Measurements from ENCODE around the gene ARID2.

The ARID2 gene

GRCh38 chr12:45887544-45887943 lies 158.0 kb downstream of the ARID2 start:
- no peak overlapping the region for H3K4me3 ChIP-seq (ENCODE audit: low read length)
- no peaks in the 10 kb centered on the region for H3K4me1 ChIP-seq (ENCODE audit: control insufficient read depth, insufficient read depth, low read length)
- no peak overlapping the region for H3K27ac ChIP-seq (ENCODE audit: low read depth, low read length)
- peaks cover 3% of the 10 kb centered on the region for H3K36me3 ChIP-seq (ENCODE audit: control insufficient read depth, insufficient read depth, low read length)
- H3K9ac ChIP-seq (ENCODE audit: low read length): no peak overlapping the region
- H3K27me3 ChIP-seq (ENCODE audit: control insufficient read depth, insufficient read depth, low read length): no peaks in the 10 kb centered on the region

DNA sequence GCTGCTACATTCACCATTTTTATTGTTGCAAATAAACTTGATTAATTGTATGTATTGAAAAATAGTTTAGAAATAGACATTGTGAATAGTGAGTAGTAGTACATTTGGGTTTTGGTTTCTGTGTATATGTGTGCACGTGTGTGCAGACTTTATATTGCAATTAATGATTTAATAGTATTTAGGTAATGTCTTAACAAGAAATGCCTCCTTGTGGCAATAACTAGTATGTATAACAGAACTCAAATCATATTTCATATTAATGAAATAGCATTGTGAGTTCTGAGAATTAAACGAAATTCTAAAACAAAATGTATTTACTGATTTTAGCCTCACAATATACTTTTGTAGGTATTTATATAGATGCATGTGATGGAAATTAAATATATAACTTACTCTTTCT lies 160.8 kb downstream of the ARID2 start:
- no peaks in the 10 kb centered on the region for H3K4me1 ChIP-seq (ENCODE audit: control insufficient read depth, insufficient read depth, low read length)
- no peak overlapping the region for H3K27ac ChIP-seq (ENCODE audit: low read depth, low read length)
- peaks cover 10% of the 10 kb centered on the region for H3K36me3 ChIP-seq (ENCODE audit: control insufficient read depth, insufficient read depth, low read length)
- no peaks in the 10 kb centered on the region for H3K27me3 ChIP-seq (ENCODE audit: control insufficient read depth, insufficient read depth, low read length)
- no peak overlapping the region for H3K9ac ChIP-seq (ENCODE audit: low read length)
- no peak overlapping the region for H3K4me3 ChIP-seq (ENCODE audit: low read length)

- H3K27ac ChIP-seq (ENCODE audit: low read depth, low read length): no peak overlapping the region
- H3K36me3 ChIP-seq (ENCODE audit: control insufficient read depth, insufficient read depth, low read length): peaks cover 12% of the 10 kb centered on the region
- no peaks in the 10 kb centered on the region for H3K27me3 ChIP-seq (ENCODE audit: control insufficient read depth, insufficient read depth, low read length)
- no peak overlapping the region for H3K9ac ChIP-seq (ENCODE audit: low read length)
- H3K4me3 ChIP-seq (ENCODE audit: low read length): no peak overlapping the region
- no peaks in the 10 kb centered on the region for H3K4me1 ChIP-seq (ENCODE audit: control insufficient read depth, insufficient read depth, low read length)
These were observed 163.7 kb downstream of the ARID2 start for GRCh38 chr12:45893240-45893639.

- no peaks in the 10 kb centered on the region for H3K27me3 ChIP-seq (ENCODE audit: control insufficient read depth, insufficient read depth, low read length)
- H3K4me3 ChIP-seq (ENCODE audit: low read length): no peak overlapping the region
- H3K36me3 ChIP-seq (ENCODE audit: control insufficient read depth, insufficient read depth, low read length): peaks cover 12% of the 10 kb centered on the region
- H3K27ac ChIP-seq (ENCODE audit: low read depth, low read length): no peak overlapping the region
- no peaks in the 10 kb centered on the region for H3K4me1 ChIP-seq (ENCODE audit: control insufficient read depth, insufficient read depth, low read length)
- no peak overlapping the region for H3K9ac ChIP-seq (ENCODE audit: low read length)
These were observed 166.5 kb downstream of the ARID2 start for GRCh38 chr12:45895961-45896360.

- peaks cover 6% of the 10 kb centered on the region for H3K36me3 ChIP-seq (ENCODE audit: control insufficient read depth, insufficient read depth, low read length)
- H3K27me3 ChIP-seq (ENCODE audit: control insufficient read depth, insufficient read depth, low read length): no peaks in the 10 kb centered on the region
- no peaks in the 10 kb centered on the region for H3K4me1 ChIP-seq (ENCODE audit: control insufficient read depth, insufficient read depth, low read length)
- no peak overlapping the region for H3K27ac ChIP-seq (ENCODE audit: low read depth, low read length)
- no peak overlapping the region for H3K9ac ChIP-seq (ENCODE audit: low read length)
- H3K4me3 ChIP-seq (ENCODE audit: low read length): no peak overlapping the region
These were observed 168.6 kb downstream of the ARID2 start for GRCh38 chr12:45898094-45898493.

GRCh38 chr12:45907955-45908354 lies 178.4 kb downstream of the ARID2 start:
- Histone ChIP-seq H3K36me3 (ENCODE audit: control insufficient read depth, insufficient read depth, low read length) (no peaks in the 10 kb centered on the region), H3K4me1 (ENCODE audit: control insufficient read depth, insufficient read depth, low read length) (no peaks in the 10 kb centered on the region), H3K27me3 (ENCODE audit: control insufficient read depth, insufficient read depth, low read length) (no peaks in the 10 kb centered on the region), H3K9ac (ENCODE audit: low read length) (no peak overlapping the region), H3K27ac (ENCODE audit: low read depth, low read length) (no peak overlapping the region), H3K4me3 (ENCODE audit: low read length) (no peak overlapping the region)

DNA sequence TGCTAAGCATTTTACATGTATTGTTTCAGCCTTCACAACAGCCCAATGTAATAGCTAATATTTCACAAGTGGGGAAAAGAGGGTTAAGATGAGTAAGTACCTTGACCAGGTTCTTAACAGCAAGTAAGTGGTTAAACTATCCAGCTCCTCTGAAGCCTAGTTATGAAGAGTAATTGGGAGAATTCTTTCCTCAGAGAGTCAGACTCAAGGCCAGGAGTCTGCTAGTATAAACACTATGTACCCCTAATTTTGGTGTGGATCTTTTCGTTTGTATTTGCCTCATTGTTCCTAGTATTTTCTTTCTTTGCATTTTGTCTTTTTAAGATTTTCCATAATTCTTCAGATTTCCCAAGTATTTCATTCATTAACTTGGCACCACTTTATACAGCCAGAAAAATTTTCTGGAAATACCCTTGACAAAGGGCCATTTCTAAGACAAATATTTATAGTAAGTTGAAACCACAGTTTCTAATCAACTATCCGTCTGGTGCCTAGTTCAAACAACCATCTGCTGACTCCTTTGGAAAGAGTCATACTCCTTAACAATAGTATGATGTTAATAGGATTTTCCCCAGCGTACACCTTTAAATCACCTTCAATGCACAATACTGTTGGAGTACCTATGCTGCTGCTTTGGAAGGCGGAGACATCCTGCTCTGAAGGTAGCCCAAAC lies 179.7 kb downstream of the ARID2 start:
- no peaks in the 10 kb centered on the region for H3K4me1 ChIP-seq (ENCODE audit: control insufficient read depth, insufficient read depth, low read length)
- H3K36me3 ChIP-seq (ENCODE audit: control insufficient read depth, insufficient read depth, low read length): no peaks in the 10 kb centered on the region
- no peak overlapping the region for H3K4me3 ChIP-seq (ENCODE audit: low read length)
- no peak overlapping the region for H3K9ac ChIP-seq (ENCODE audit: low read length)
- no peak overlapping the region for H3K27ac ChIP-seq (ENCODE audit: low read depth, low read length)
- H3K27me3 ChIP-seq (ENCODE audit: control insufficient read depth, insufficient read depth, low read length): no peaks in the 10 kb centered on the region

DNA sequence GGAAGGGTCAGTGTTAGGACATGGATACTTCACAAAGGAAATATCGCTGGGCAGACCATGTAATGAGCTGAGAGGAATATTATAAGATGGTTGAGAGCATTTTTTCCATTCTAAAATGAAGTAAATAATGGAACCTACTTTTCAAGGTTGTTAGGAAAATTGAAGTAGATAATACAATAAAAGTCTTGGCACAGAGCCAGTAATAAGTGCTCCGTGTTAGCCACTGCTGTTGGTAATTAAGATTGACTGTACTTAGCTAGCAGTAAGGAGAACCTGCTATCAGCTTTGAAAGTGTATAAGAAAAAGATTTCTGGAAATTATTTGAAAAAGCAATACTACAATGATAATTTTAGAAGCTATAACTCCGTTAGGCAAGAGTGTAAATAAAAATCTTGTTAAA lies 183.3 kb downstream of the ARID2 start:
- H3K4me1 ChIP-seq (ENCODE audit: control insufficient read depth, insufficient read depth, low read length): no peaks in the 10 kb centered on the region
- H3K27ac ChIP-seq (ENCODE audit: low read depth, low read length): no peak overlapping the region
- no peak overlapping the region for H3K4me3 ChIP-seq (ENCODE audit: low read length)
- H3K36me3 ChIP-seq (ENCODE audit: control insufficient read depth, insufficient read depth, low read length): no peaks in the 10 kb centered on the region
- H3K9ac ChIP-seq (ENCODE audit: low read length): no peak overlapping the region
- no peaks in the 10 kb centered on the region for H3K27me3 ChIP-seq (ENCODE audit: control insufficient read depth, insufficient read depth, low read length)

- Histone ChIP-seq H3K27me3 (ENCODE audit: control insufficient read depth, insufficient read depth, low read length) (no peaks in the 10 kb centered on the region), H3K27ac (ENCODE audit: low read depth, low read length) (no peak overlapping the region), H3K9ac (ENCODE audit: low read length) (no peak overlapping the region), H3K36me3 (ENCODE audit: control insufficient read depth, insufficient read depth, low read length) (no peaks in the 10 kb centered on the region), H3K4me3 (ENCODE audit: low read length) (no peak overlapping the region), H3K4me1 (ENCODE audit: control insufficient read depth, insufficient read depth, low read length) (no peaks in the 10 kb centered on the region)
These were observed 184.1 kb downstream of the ARID2 start for GRCh38 chr12:45913631-45914030.

GRCh38 chr12:45914090-45914489 lies 184.6 kb downstream of the ARID2 start:
- Histone ChIP-seq H3K27me3 (ENCODE audit: control insufficient read depth, insufficient read depth, low read length) (no peaks in the 10 kb centered on the region), H3K27ac (ENCODE audit: low read depth, low read length) (no peak overlapping the region), H3K9ac (ENCODE audit: low read length) (no peak overlapping the region), H3K4me1 (ENCODE audit: control insufficient read depth, insufficient read depth, low read length) (no peaks in the 10 kb centered on the region), H3K36me3 (ENCODE audit: control insufficient read depth, insufficient read depth, low read length) (no peaks in the 10 kb centered on the region), H3K4me3 (ENCODE audit: low read length) (no peak overlapping the region)

GRCh38 chr12:45915405-45915804 lies 185.9 kb downstream of the ARID2 start:
- H3K27ac ChIP-seq (ENCODE audit: low read depth, low read length): no peak overlapping the region
- H3K27me3 ChIP-seq (ENCODE audit: control insufficient read depth, insufficient read depth, low read length): no peaks in the 10 kb centered on the region
- H3K4me1 ChIP-seq (ENCODE audit: control insufficient read depth, insufficient read depth, low read length): no peaks in the 10 kb centered on the region
- H3K4me3 ChIP-seq (ENCODE audit: low read length): no peak overlapping the region
- H3K9ac ChIP-seq (ENCODE audit: low read length): no peak overlapping the region
- no peaks in the 10 kb centered on the region for H3K36me3 ChIP-seq (ENCODE audit: control insufficient read depth, insufficient read depth, low read length)

GRCh38 chr12:45918818-45919217 lies 189.3 kb downstream of the ARID2 start:
- Histone ChIP-seq H3K9ac (ENCODE audit: low read length) (no peak overlapping the region), H3K4me3 (ENCODE audit: low read length) (no peak overlapping the region), H3K36me3 (ENCODE audit: control insufficient read depth, insufficient read depth, low read length) (peaks cover 5% of the 10 kb centered on the region), H3K4me1 (ENCODE audit: control insufficient read depth, insufficient read depth, low read length) (no peaks in the 10 kb centered on the region), H3K27me3 (ENCODE audit: control insufficient read depth, insufficient read depth, low read length) (no peaks in the 10 kb centered on the region), H3K27ac (ENCODE audit: low read depth, low read length) (no peak overlapping the region)

GRCh38 chr12:45928309-45928708 lies 198.8 kb downstream of the ARID2 start:
- Histone ChIP-seq H3K27me3 (ENCODE audit: control insufficient read depth, insufficient read depth, low read length) (no peaks in the 10 kb centered on the region), H3K9ac (ENCODE audit: low read length) (no peak overlapping the region), H3K27ac (ENCODE audit: low read depth, low read length) (no peak overlapping the region), H3K4me1 (ENCODE audit: control insufficient read depth, insufficient read depth, low read length) (no peaks in the 10 kb centered on the region), H3K36me3 (ENCODE audit: control insufficient read depth, insufficient read depth, low read length) (peaks cover 15% of the 10 kb centered on the region), H3K4me3 (ENCODE audit: low read length) (no peak overlapping the region)

Measured in rectal smooth muscle tissue (tissue), 1 donor.